ENCODE results near the gene RGS7.

GRCh38 chr1:241229216-241229615 is 127.8 kb downstream of the RGS7 start:
- TF ChIP-seq, protein P1, sequence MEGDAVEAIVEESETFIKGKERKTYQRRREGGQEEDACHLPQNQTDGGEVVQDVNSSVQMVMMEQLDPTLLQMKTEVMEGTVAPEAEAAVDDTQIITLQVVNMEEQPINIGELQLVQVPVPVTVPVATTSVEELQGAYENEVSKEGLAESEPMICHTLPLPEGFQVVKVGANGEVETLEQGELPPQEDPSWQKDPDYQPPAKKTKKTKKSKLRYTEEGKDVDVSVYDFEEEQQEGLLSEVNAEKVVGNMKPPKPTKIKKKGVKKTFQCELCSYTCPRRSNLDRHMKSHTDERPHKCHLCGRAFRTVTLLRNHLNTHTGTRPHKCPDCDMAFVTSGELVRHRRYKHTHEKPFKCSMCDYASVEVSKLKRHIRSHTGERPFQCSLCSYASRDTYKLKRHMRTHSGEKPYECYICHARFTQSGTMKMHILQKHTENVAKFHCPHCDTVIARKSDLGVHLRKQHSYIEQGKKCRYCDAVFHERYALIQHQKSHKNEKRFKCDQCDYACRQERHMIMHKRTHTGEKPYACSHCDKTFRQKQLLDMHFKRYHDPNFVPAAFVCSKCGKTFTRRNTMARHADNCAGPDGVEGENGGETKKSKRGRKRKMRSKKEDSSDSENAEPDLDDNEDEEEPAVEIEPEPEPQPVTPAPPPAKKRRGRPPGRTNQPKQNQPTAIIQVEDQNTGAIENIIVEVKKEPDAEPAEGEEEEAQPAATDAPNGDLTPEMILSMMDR (IDR thresholded peaks at IDR 0.05) = no peak
- TF ChIP-seq JUN (IDR thresholded peaks at IDR 0.05) (no peak), MAZ (IDR thresholded peaks at IDR 0.05; ENCODE audit: borderline replicate concordance, low read depth, low read length) (no peak), MYC (IDR thresholded peaks at IDR 0.05; ENCODE audit: borderline replicate concordance, low read length) (no peak), KDM1A (IDR thresholded peaks at IDR 0.05; ENCODE audit: low read depth) (no peak), CEBPB (IDR thresholded peaks at IDR 0.05) (no peak), SMC3 (IDR thresholded peaks at IDR 0.05) (no peak), RAD21 (conservative IDR thresholded peaks at IDR 0.05 in 1 of 2, IDR thresholded peaks at IDR 0.05 in 1 of 2) (no peak), REST (IDR thresholded peaks at IDR 0.05) (no peak), POLR2A (IDR thresholded peaks at IDR 0.05; ENCODE audit: low read length) (no peak), RNF2 (IDR thresholded peaks at IDR 0.05; ENCODE audit: borderline replicate concordance, low read depth) (no peak)
